ENCODE data around the gene SFRP2.
A peak's percentile ranks its signal among the peaks of the same experiment; 100 is the strongest.

The SFRP2 gene

GRCh38 chr4:153771046-153771445, 17.8 kb downstream of the SFRP2 start:
- no peak for DNase-seq (ENCODE audit: low read depth)

- DNase-seq (ENCODE audit: low read depth) = no peak
Measured at GRCh38 chr4:153766758-153767157, 22.1 kb downstream of the SFRP2 start.

DNA sequence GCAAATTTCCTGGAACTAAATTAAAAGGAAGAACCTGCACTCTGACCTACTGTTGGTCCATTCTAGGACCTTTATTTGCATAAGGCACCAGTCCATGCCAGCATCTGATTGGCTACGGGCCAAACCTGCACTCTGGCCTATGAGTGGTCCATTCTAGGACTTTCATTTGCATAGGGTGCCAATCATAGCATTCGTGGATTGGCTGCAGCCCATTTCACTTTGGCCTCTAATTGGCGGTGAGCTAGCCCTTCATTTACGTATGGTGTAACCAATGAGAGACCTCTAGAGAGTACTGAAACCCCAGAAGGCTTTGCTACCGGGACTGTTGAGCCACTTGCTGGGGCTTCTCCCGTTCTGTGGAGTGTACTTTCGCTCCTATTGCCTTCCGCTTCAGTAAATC, 23.0 kb downstream of the SFRP2 start:
- DNase-seq (ENCODE audit: low read depth) = no peak

- DNase-seq (ENCODE audit: low read depth) = no peak
Measured at GRCh38 chr4:153764601-153765368, 24.1 kb downstream of the SFRP2 start.

DNA sequence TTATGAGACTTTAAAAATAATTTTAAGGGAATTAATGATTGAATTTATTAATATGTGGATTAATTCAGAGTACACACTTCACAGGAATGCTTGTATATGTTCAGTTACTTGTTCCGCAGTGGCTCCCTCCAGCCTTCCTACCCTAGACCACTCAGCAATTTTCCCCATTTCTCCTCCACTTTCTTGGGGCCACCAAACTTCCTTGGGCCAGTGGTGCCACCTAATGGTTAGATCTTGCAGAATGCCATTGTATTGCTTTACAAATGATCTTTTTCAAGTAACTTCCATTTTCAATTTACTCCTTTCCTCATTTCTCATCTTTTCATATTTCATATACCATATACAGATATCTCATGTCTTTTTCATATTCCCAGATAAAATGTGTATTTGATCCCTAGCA, 25.5 kb downstream of the SFRP2 start:
- DNase-seq (ENCODE audit: low read depth) = no peak

GRCh38 chr4:153759407-153760316, 29.2 kb downstream of the SFRP2 start, which contains the start of gene RNF175:
RNF175 (minus strand) TSS chr4:153760024; CDS start chr4:153759862, 162 bp downstream.
- DNase-seq (ENCODE audit: low read depth) = no peak

DNA sequence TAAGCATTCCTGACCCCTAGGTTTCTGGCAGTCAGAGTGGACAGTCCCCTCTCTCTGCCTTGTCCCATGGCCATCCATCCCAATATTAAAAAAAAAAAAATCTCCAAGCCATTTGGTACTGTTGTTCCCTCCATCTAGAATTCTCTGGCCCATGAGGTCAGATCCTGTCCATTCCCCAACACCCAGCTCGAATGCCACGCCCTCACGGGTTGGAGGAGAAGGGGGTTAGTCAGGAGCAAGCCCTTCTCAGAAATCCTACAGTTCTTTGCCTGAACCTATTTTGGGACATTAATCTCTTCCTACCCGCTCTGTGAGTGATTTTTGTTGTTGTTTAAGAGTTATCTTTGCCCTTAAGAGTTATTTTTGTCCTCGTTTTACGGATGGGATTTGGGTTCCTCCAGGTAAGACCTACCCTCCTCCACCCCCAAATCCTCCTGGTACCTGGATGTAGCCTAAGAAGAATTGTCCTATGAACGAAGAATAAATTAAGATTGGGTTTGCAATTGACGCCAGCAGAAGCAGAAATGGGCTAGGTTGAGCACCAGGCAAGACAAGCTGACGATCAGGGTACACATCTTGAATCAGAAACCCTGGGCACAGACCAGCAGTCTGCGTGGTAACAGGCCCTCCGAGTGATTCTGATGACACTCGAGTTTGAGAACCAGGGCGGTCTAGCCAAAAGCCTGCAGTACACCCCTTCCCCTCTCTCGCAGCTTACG, 30.0 kb downstream of the SFRP2 start:
- DNase-seq (ENCODE audit: low read depth) = no peak

DNA sequence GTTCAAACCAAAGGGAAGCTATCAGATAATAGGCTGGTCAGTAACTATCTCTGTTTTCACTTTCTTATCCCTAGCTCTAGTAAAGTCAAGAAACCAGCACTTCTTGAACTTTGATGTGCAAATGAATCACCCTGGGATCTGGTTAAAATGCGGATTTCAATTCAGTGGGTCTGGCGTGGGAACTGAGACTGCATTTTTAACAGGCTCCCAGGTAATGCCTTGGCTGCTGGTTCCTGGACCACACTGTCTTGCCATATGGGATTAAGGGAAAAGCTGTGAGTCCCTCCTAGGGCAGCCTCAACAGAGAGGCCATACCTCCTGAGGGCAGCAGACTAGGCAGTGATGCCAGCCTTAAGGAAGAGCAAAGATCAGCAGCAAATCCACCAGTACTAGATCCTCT, 30.7 kb downstream of the SFRP2 start:
- DNase-seq (ENCODE audit: low read depth) = no peak

GRCh38 chr4:153757407-153757806, 31.5 kb downstream of the SFRP2 start:
- DNase-seq (ENCODE audit: low read depth) = no peak

- no peak for DNase-seq (ENCODE audit: low read depth)
Measured at GRCh38 chr4:153755186-153755585, 33.7 kb downstream of the SFRP2 start.

GRCh38 chr4:153750197-153750817, 38.6 kb downstream of the SFRP2 start:
- DNase-seq (ENCODE audit: low read depth) = peak; percentile 56

GRCh38 chr4:153748378-153748777, 40.5 kb downstream of the SFRP2 start:
- DNase-seq (ENCODE audit: low read depth) = no peak

DNA sequence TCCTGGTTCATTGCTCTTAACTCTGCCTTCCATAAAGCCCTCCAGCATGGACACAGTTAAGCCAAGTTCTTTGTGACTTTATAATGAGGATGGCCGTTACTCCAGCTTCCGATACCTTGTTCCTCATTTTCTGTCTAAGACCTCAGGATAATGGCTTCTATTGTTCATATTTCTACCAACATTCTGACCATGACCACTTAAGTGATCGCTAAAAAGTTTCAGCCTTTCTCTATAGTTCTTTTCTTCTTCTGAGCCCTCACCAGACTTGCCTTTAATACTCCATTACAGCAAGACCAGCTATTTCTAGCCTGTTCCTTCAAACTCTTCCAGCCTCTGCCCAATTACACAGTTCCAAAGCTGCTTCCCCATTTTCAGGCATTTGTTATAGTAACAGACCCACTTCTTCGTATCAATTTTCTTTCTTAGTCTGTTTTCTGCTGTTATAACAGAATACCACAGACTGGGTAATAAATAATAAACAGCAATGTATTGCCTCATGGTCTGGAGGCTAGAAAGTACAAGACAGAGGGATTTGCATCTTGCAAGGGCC, 41.4 kb downstream of the SFRP2 start:
- no peak for DNase-seq (ENCODE audit: low read depth)

GRCh38 chr4:153745651-153746050, 43.2 kb downstream of the SFRP2 start:
- DNase-seq (ENCODE audit: low read depth) = no peak

- DNase-seq (ENCODE audit: low read depth) = no peak
Measured at GRCh38 chr4:153741541-153741940, 47.3 kb downstream of the SFRP2 start.

GRCh38 chr4:153735906-153736461, 52.9 kb downstream of the SFRP2 start:
- no peak for DNase-seq (ENCODE audit: low read depth)

- no peak for DNase-seq (ENCODE audit: low read depth)
Measured at GRCh38 chr4:153733751-153734448, 55.0 kb downstream of the SFRP2 start.

- DNase-seq (ENCODE audit: low read depth) = no peak
Measured at GRCh38 chr4:153731239-153731638, 57.6 kb downstream of the SFRP2 start.

Data from activated T-cell treated with anti-CD3 and anti-CD28 coated beads for 1 hour (primary cell).